Measurements from ENCODE around the gene NCAPH2.

NCAPH2 gene

DNA sequence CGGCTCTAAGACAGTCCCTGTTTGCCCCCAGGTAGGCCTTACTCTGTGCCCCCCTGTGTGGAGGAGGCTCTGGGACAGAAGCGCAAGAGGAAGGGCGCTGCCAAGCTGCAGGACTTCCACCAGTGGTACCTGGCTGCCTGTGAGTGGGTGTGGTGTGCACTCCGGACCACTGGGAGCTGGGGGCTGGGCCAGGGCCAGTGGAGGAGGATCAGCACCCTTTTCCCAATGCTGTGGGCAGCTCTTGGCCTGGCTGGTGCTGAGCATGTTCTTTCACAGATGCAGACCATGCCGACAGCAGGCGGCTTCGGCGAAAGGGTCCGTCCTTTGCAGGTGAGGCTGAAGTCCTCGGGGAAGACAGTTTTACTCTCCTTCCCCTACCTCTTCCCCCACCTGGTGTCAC is 13.7 kb downstream of the NCAPH2 start:
- H3K4me3 Mint-ChIP-seq, result no peak overlapping the region
- H3K27me3 Mint-ChIP-seq (ENCODE audit: low read depth, poor library complexity), result no peaks in the 10 kb centered on the region
- H3K27ac Mint-ChIP-seq, result no peak overlapping the region
- no peak for DNase-seq
- H3K36me3 Mint-ChIP-seq (ENCODE audit: low read depth), result peaks cover 16% of the 10 kb centered on the region
- H3K4me1 Mint-ChIP-seq, result peaks cover 9% of the 10 kb centered on the region
- TF ChIP-seq, protein P1, sequence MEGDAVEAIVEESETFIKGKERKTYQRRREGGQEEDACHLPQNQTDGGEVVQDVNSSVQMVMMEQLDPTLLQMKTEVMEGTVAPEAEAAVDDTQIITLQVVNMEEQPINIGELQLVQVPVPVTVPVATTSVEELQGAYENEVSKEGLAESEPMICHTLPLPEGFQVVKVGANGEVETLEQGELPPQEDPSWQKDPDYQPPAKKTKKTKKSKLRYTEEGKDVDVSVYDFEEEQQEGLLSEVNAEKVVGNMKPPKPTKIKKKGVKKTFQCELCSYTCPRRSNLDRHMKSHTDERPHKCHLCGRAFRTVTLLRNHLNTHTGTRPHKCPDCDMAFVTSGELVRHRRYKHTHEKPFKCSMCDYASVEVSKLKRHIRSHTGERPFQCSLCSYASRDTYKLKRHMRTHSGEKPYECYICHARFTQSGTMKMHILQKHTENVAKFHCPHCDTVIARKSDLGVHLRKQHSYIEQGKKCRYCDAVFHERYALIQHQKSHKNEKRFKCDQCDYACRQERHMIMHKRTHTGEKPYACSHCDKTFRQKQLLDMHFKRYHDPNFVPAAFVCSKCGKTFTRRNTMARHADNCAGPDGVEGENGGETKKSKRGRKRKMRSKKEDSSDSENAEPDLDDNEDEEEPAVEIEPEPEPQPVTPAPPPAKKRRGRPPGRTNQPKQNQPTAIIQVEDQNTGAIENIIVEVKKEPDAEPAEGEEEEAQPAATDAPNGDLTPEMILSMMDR (IDR thresholded peaks at IDR 0.05), result no peak
- no peaks in the 10 kb centered on the region for H3K9me3 Mint-ChIP-seq

DNA sequence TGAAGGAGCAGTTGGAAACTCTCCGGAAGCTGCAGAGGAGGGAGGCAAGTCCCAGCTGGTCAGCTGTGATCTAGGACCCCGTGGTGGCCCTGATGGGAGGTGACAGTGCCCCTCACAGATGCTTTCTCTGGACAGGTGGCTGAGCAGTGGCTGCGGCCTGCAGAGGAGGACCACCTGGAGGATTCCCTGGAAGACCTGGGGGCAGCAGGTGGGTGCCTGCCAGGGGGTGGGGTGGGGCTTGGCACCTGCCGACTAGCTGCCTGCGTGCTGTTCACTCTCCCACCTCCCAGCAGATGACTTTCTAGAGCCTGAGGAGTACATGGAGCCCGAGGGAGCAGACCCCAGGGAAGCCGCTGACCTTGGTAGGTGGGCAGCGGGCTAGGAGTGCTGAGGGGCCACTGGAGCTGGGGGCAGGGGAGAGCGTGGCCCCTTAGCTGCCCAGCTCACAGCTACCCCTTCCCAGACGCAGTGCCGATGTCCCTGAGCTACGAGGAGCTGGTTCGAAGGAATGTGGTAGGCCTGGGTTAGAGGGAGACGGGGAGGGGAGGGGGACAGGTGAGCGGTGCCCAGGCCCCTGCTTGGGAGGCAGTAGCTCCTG is 14.3 kb downstream of the NCAPH2 start:
- no peaks in the 10 kb centered on the region for H3K9me3 Mint-ChIP-seq
- peaks cover 16% of the 10 kb centered on the region for H3K36me3 Mint-ChIP-seq (ENCODE audit: low read depth)
- no peak for DNase-seq
- TF ChIP-seq, protein P1 (IDR thresholded peaks at IDR 0.05), result no peak
- H3K27me3 Mint-ChIP-seq (ENCODE audit: low read depth, poor library complexity), result peaks cover 2% of the 10 kb centered on the region
- no peak overlapping the region for H3K27ac Mint-ChIP-seq
- H3K4me3 Mint-ChIP-seq, result no peak overlapping the region
- H3K4me1 Mint-ChIP-seq, result peaks cover 15% of the 10 kb centered on the region

DNA sequence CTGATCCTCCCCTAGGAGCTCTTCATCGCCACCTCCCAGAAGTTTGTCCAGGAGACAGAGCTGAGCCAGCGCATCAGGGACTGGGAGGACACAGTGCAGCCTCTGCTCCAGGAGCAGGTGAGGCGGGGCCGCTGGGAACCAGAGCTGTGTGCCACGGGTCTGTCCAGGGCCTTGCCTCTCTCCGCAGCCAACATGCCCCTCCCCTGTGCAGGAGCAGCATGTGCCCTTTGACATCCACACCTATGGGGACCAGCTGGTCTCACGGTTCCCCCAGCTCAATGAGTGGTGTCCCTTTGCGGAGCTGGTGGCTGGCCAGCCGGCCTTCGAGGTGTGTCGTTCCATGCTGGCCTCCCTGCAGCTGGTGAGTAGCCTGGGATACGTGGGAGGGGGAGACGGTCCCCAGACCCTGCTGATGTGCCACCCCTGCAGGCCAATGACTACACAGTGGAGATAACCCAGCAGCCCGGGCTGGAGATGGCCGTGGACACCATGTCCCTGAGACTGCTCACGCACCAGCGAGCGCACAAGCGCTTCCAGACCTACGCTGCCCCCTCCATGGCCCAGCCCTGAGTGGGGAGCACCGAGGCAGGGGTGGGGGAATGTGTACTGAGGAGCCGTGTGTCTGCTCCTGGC is 14.9 kb downstream of the NCAPH2 start:
- Mint-ChIP-seq H3K9me3 (no peaks in the 10 kb centered on the region), H3K27me3 (ENCODE audit: low read depth, poor library complexity) (peaks cover 8% of the 10 kb centered on the region), H3K4me1 (peaks cover 21% of the 10 kb centered on the region), H3K27ac (no peak overlapping the region), H3K4me3 (peak overlapping the region; percentile 25), H3K36me3 (ENCODE audit: low read depth) (peaks cover 19% of the 10 kb centered on the region)
- TF ChIP-seq, protein P1 (IDR thresholded peaks at IDR 0.05), result no peak
- DNase-seq, result no peak

DNA sequence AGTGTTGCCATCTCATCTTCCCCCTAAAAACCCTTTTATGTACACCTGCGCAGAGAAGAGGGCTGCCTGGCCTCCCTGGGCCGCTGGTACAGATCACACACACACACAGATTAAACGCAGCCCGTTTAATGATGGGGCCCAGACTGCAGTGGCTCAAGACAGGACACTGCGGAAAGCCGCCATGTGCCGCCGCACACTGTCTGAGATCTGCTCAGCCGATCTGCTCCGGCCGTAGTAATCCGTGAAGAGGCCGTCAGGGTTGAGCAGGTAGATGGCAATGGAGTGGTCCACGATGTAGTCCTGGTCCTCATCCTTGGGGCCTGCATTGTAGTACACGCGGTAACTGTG is 15.4 kb downstream of the NCAPH2 start:
- H3K9me3 Mint-ChIP-seq, result no peaks in the 10 kb centered on the region
- peak overlapping the region; percentile 25 for H3K4me3 Mint-ChIP-seq
- TF ChIP-seq, protein P1 (IDR thresholded peaks at IDR 0.05), result no peak
- H3K4me1 Mint-ChIP-seq, result peaks cover 23% of the 10 kb centered on the region
- H3K27ac Mint-ChIP-seq, result peak overlapping the region; percentile 64
- no peak for DNase-seq
- H3K27me3 Mint-ChIP-seq (ENCODE audit: low read depth, poor library complexity), result peaks cover 13% of the 10 kb centered on the region
- peaks cover 24% of the 10 kb centered on the region for H3K36me3 Mint-ChIP-seq (ENCODE audit: low read depth)

DNA sequence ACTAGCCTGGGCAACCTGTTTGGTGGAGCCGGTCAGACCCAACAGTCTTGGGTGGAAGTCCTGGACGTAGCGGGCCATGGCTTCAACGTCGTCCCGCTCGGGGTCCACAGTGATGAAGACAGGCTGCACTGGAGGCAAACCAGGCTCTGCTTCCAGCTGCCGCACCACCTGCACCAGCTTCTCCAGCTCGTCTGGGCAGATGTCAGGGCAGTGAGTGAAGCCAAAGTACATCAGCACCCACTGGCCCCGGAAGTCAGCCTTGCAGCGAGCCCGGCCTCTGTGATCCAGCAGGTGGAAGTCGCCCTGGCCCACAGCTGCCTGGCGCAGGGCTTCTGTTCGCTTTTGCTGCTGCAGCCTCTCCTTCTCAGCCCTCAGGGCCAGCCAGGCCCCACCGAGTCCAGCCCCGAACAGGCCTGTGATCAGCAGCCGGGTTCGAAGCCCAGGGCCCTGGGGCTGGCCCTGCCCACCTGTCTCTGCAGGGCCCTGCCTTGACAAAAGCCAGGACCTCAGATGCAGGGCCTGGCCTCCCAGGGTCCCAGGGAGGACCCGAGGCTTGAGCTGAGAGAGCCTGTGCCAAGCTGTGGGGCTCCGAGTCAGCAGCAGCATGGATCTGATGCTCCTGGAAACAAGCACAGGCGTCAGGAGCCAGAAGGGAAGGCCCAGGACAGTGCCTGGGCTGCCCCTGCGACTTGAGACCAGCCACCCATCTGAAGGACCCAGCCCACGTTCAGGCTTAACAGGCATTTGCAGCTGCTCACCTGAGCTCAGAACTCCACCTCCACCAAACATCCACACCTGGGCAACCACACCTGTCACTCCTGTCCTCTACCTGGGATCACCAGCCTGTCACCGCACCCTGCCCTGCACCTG is 16.0 kb downstream of the NCAPH2 start:
- Mint-ChIP-seq H3K36me3 (ENCODE audit: low read depth) (peaks cover 20% of the 10 kb centered on the region), H3K9me3 (no peaks in the 10 kb centered on the region), H3K4me1 (peaks cover 23% of the 10 kb centered on the region), H3K27ac (peak overlapping the region; percentile 90), H3K27me3 (ENCODE audit: low read depth, poor library complexity) (peaks cover 19% of the 10 kb centered on the region), H3K4me3 (peak overlapping the region; percentile 92)
- TF ChIP-seq, protein P1 (IDR thresholded peaks at IDR 0.05), result no peak
- no peak for DNase-seq
